Measurements from ENCODE around the gene GALNT1.

GALNT1 gene

DNA sequence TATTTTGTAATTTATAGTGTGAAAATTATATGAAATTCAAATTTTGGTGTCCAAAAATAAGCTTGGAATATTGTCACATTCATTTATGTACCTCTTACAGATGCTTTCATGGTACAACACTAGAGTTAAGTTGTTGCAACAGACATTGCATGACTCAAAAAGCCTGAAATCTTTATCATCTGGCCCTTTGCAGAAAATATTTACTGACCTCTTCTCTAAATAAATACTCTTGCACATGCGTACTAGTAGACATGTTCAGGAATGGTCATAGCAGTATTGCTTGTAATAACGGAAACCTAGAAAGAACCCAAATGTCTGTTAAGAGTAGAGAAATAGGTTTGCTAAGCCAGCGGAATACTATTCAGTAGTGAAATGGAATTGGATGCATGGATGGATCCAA lies 60.4 kb downstream of the GALNT1 start:
- Mint-ChIP-seq H3K4me1 (ENCODE audit: low read depth) (no peaks in the 10 kb centered on the region), H3K9me3 (peaks cover 4% of the 10 kb centered on the region), H3K27me3 (ENCODE audit: low read depth) (no peaks in the 10 kb centered on the region), H3K27ac (no peak overlapping the region), H3K36me3 (ENCODE audit: low read depth) (peaks cover 6% of the 10 kb centered on the region), H3K4me3 (no peak overlapping the region)
- DNase-seq (ENCODE audit: low spot score), result no peak

DNA sequence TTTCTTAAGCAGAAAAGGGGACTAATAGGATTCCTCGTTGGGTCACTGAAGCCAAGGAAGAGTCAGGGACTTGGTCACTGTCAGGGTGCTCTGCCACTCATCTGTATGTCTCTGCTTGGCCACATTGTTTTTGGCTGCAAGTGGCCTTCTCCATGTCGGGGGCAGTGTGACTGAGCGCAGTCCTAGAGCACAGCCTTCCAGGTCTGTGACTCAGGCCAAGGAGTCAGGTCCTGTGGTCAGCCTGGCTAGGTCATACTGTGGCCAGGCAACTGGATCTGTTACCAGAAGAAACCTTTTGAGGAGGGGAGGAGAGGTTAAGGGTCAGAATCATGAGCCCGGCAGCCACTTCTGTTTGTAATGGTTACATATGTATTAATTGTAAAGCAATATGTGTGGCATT lies 61.3 kb downstream of the GALNT1 start:
- no peak overlapping the region for H3K4me3 Mint-ChIP-seq
- no peak for DNase-seq (ENCODE audit: low spot score)
- no peaks in the 10 kb centered on the region for H3K27me3 Mint-ChIP-seq (ENCODE audit: low read depth)
- H3K27ac Mint-ChIP-seq, result no peak overlapping the region
- peaks cover 6% of the 10 kb centered on the region for H3K36me3 Mint-ChIP-seq (ENCODE audit: low read depth)
- H3K4me1 Mint-ChIP-seq (ENCODE audit: low read depth), result no peaks in the 10 kb centered on the region
- H3K9me3 Mint-ChIP-seq, result no peaks in the 10 kb centered on the region

DNA sequence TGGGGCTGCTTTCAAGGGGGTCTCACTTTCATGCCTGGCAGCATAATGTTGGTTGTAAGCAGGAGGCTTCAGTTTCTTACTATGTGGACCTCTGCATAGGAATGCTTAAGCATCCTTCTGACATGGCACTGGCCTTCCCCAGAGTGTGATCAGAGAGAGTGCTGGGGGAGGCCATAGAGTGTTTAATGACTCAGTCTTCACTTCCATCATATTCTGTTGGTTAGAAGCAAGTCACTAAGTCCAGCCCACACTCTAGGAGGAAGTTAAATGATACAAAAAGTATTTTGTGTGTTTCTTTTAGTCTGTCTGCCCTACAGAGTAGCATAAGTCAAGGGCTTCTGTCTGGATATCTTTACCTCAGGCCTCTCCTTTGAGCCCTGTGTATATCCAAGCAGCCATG lies 64.9 kb downstream of the GALNT1 start:
- no peak overlapping the region for H3K27ac Mint-ChIP-seq
- H3K4me3 Mint-ChIP-seq, result no peak overlapping the region
- no peaks in the 10 kb centered on the region for H3K9me3 Mint-ChIP-seq
- no peak for DNase-seq (ENCODE audit: low spot score)
- H3K27me3 Mint-ChIP-seq (ENCODE audit: low read depth), result no peaks in the 10 kb centered on the region
- H3K4me1 Mint-ChIP-seq (ENCODE audit: low read depth), result peaks cover 2% of the 10 kb centered on the region
- H3K36me3 Mint-ChIP-seq (ENCODE audit: low read depth), result peaks cover 3% of the 10 kb centered on the region

DNA sequence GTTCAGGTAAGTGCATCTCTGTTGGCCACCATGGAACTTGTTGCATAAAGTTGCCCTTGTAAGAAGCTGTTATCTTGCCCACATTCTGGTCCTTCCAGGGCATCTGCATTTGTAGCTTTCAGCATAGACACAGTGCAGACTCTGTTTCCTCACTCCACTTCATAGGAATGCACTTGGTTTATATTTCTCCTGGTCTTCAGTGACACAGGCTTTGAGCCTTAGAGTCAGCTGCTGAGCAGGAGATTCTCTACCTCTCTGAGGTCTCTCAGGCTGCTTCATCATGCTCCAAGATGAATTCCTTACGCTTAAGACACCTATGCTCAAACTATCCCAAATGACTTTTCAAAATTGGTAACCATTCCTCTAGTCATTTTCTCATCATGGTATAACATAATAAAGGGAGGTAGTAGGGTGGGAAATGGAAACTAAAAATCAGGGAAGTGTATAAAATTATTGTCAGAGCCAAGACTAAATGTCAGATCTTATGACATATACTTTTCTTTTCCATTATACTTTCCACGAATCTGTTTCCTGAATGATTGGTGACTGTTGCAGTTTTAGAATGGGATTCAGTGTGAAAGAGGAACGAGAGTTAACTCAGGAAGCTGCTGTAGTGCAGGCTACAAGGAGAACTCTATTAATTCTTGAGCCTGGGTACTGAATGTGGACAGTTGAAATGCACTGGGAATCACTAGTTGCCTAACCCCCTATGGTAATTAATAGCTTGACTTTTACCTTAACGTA lies 72.0 kb downstream of the GALNT1 start:
- no peak for DNase-seq (ENCODE audit: low spot score)
- Mint-ChIP-seq H3K4me1 (ENCODE audit: low read depth) (peaks cover 2% of the 10 kb centered on the region), H3K27ac (no peak overlapping the region), H3K4me3 (no peak overlapping the region), H3K27me3 (ENCODE audit: low read depth) (no peaks in the 10 kb centered on the region), H3K9me3 (no peaks in the 10 kb centered on the region), H3K36me3 (ENCODE audit: low read depth) (no peaks in the 10 kb centered on the region)

DNA sequence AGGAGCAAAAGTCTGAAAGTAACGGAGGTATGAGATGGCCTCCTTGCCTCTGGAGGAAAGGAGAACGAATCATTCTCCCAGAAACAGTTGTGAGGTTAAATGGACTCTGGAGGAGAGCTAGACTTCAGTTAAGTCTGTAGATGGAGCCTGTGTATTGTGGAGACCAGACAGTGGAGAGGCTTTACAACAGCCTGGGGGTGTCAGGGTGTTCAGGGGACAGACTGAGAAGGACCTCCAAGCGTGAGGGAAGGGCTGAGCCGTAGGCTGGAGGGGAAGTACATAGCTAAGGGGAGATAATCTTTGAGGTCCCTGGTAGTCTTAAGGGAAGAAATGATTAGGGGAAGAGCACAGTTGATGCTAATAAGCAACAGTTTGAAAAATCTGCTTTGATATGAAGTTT lies 76.6 kb downstream of the GALNT1 start:
- no peaks in the 10 kb centered on the region for H3K4me1 Mint-ChIP-seq (ENCODE audit: low read depth)
- H3K4me3 Mint-ChIP-seq, result no peak overlapping the region
- no peaks in the 10 kb centered on the region for H3K36me3 Mint-ChIP-seq (ENCODE audit: low read depth)
- no peaks in the 10 kb centered on the region for H3K27me3 Mint-ChIP-seq (ENCODE audit: low read depth)
- H3K9me3 Mint-ChIP-seq, result no peaks in the 10 kb centered on the region
- no peak for DNase-seq (ENCODE audit: low spot score)
- no peak overlapping the region for H3K27ac Mint-ChIP-seq

DNA sequence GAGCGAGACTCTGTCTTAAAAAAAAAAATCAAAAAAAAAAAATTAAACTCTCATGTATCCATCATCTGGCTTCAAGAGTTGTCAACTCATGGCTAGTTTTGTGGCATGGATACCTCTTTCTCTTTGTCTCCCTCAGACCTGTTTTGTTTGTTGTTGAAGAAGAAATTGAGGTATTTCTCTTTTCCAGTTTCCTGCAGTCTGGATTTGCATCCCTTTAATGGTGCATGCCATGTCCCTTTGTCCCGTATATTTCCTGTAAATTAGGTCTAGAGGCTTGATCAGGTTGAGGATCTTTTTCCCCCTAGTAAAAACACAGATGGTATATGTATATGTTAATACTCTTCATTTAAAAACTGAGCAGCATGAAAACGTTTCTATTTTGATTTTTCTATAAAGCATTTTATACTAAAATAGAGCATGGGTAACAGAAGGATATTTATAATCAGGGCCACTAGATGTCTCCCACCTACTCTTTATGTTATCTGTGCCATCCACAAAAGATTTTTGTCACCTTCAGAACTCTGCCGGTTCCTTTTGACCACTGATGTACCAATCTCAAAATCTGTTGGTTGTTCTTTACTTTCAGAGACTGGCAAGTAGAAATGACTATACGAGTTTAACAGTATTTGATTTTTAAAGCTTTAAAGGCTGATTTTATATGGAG lies 80.1 kb downstream of the GALNT1 start:
- H3K4me1 Mint-ChIP-seq (ENCODE audit: low read depth), result no peaks in the 10 kb centered on the region
- no peaks in the 10 kb centered on the region for H3K27me3 Mint-ChIP-seq (ENCODE audit: low read depth)
- no peak overlapping the region for H3K4me3 Mint-ChIP-seq
- no peak overlapping the region for H3K27ac Mint-ChIP-seq
- no peaks in the 10 kb centered on the region for H3K9me3 Mint-ChIP-seq
- DNase-seq (ENCODE audit: low spot score), result no peak
- peaks cover 15% of the 10 kb centered on the region for H3K36me3 Mint-ChIP-seq (ENCODE audit: low read depth)

DNA sequence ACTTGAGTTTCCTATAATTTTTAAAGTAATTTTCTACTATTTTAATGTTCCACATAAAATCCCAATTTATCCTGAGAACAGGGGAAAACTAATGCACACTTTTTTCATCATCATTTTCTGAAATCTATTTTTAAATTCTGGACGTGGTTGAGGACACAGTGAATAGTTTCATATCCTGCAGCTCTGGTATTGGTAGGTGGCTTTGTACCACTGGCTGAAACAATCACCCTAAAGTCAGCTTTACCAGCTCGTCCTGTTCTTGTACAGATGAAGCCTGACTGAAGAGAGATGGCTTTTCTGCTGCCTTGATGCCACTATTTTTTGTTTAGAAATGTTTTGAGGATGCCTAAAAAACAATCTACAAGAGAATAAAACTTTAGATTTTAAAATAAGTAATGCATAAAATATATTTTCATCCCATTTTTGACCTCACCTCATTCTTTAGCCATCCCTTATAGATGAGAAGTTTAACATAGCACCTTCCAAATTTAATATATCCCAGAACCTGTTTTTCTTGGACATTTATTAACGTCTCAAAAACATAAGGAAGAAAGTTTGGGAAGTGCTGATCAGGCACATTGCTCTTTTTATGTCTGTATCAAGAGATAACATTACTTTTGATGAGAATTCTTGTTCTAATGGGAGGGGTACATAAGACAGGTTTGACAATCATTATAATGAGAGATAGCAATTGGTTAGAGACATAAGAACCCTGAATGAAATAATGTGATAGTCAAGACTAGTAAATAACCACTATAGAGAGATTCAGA lies 80.9 kb downstream of the GALNT1 start:
- Mint-ChIP-seq H3K27ac (no peak overlapping the region), H3K9me3 (peaks cover 3% of the 10 kb centered on the region), H3K4me3 (no peak overlapping the region), H3K27me3 (ENCODE audit: low read depth) (no peaks in the 10 kb centered on the region), H3K4me1 (ENCODE audit: low read depth) (no peaks in the 10 kb centered on the region), H3K36me3 (ENCODE audit: low read depth) (peaks cover 20% of the 10 kb centered on the region)
- no peak for DNase-seq (ENCODE audit: low spot score)

DNA sequence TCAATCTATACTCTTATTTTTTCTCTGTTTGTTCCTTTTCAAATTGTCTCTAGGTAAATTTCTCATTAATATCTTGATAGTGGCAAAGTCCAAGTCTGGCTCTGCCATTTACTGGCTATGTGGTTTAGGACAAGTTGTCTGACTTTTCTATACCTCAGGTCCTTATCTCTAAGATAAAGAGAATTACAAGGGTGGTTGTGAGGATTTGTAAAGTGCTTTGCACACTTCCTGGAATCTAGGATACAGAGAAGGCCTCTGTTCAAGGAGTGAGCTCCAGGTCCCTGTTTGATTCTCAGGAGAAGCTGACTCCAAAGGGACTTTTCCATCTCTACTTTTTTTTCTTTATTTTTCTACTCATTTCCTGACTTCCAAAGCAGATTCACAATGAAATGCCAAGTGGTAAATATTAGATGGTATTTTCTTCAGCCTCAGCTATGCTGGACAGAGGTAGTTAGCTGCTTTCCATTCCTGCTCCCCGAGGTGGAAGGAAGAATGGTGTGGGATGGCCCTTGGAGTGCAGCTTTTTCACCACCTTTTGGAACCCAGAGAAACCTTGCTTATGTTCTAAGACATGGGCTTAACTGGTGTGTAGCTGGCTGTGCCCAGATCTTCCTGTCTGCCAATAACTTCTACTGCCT lies 90.5 kb downstream of the GALNT1 start:
- H3K9me3 Mint-ChIP-seq, result peaks cover 6% of the 10 kb centered on the region

DNA sequence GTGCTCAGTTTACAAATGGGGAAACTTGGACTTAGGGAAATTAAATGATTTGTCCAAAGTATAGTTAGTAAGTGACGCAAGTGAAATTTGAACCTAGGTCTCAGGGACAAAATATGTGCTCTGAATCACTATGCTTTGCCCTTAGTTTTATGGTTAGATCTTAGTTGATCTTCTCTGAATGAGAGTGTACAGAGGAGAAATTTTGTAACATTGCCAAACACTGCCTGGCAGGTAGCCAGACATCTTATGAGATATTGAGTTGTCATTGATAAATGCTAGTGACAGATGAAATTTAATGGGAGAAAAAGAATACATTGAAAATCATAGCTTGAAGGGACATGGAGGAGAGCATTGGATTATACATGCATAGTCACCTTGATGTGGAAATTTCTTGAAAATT lies 91.4 kb downstream of the GALNT1 start:
- no peak for DNase-seq (ENCODE audit: low spot score)
- H3K36me3 Mint-ChIP-seq (ENCODE audit: low read depth), result peaks cover 3% of the 10 kb centered on the region
- no peak overlapping the region for H3K4me3 Mint-ChIP-seq
- peaks cover 1% of the 10 kb centered on the region for H3K9me3 Mint-ChIP-seq
- H3K27me3 Mint-ChIP-seq (ENCODE audit: low read depth), result no peaks in the 10 kb centered on the region
- no peak overlapping the region for H3K27ac Mint-ChIP-seq
- no peaks in the 10 kb centered on the region for H3K4me1 Mint-ChIP-seq (ENCODE audit: low read depth)

More for the DNA sequence above, 90.5 kb downstream of the GALNT1 start:
- no peaks in the 10 kb centered on the region for H3K4me1 Mint-ChIP-seq (ENCODE audit: low read depth)
- no peak overlapping the region for H3K4me3 Mint-ChIP-seq
- H3K27me3 Mint-ChIP-seq (ENCODE audit: low read depth), result no peaks in the 10 kb centered on the region
- no peak overlapping the region for H3K27ac Mint-ChIP-seq
- peaks cover 10% of the 10 kb centered on the region for H3K36me3 Mint-ChIP-seq (ENCODE audit: low read depth)
- no peak for DNase-seq (ENCODE audit: low spot score)

DNA sequence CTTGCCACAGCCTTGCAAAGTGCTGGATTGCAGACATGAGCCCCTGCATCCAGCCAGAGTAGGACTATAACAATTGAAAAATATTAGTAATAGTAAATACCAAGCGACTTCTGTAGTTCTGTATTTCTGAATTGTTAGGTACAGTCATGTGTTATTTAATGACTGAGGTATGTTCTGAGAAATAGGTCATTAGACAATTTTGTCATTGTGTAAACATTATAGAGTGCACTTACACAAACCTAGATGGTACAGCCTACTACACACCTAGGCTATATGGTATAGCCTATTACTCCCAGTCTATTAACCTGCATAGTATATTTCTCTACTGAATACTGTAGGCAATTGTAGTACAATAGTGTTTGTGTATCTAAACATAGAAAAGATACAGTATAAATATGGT lies 92.1 kb downstream of the GALNT1 start:
- DNase-seq (ENCODE audit: low spot score), result no peak
- Mint-ChIP-seq H3K4me1 (ENCODE audit: low read depth) (no peaks in the 10 kb centered on the region), H3K27me3 (ENCODE audit: low read depth) (no peaks in the 10 kb centered on the region), H3K4me3 (no peak overlapping the region), H3K27ac (no peak overlapping the region), H3K36me3 (ENCODE audit: low read depth) (no peaks in the 10 kb centered on the region), H3K9me3 (no peaks in the 10 kb centered on the region)

DNA sequence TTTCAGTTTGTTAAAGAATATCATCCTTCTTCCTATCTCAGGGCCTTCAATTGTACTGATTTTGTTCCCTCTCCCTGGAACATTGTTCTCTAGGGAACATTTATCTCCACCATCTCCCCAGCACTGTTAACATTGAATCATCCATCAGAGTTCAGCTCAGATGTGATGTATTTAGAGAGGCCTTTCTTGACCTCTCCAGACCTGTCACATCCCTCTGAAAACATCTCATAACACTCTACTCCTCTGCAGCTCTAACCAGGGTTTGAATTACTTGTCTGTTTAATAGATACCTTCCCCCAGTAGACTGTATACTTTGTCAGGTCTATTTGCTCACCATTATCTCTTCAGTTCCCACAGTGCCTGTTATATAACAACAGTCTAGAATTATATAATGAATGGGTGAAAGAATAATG lies 98.6 kb downstream of the GALNT1 start:
- no peaks in the 10 kb centered on the region for H3K27me3 Mint-ChIP-seq (ENCODE audit: low read depth)
- peaks cover 4% of the 10 kb centered on the region for H3K36me3 Mint-ChIP-seq (ENCODE audit: low read depth)
- no peak overlapping the region for H3K4me3 Mint-ChIP-seq
- H3K27ac Mint-ChIP-seq, result no peak overlapping the region
- H3K4me1 Mint-ChIP-seq (ENCODE audit: low read depth), result no peaks in the 10 kb centered on the region
- H3K9me3 Mint-ChIP-seq, result no peaks in the 10 kb centered on the region
- DNase-seq (ENCODE audit: low spot score), result no peak

DNA sequence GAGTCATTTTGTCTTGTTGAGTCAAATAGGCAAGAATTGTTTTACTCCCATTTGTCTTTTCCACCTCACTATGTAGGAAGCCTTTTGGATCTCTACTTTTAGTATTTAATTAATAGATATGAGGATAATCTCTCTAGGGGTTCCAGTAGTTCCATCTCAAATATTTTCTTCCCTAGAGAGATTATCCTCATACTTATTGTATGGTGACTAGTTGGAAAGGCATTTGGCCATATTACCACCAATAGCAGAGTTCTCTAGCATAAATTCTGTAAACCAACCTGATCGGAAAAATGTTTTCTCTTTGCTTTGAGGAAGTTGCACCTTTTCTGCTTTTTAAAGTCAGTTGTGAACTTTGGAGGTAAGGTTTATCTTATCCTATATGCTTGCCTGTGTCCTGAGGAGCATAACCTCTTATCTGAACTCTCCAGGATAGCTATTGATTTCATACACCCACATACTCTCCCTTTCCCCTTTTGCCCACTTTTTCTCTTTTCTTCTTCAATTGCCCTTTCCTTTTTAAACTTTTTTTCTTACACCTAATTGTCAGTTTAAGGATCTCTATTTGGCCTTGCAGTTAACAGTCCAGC lies 100.8 kb downstream of the GALNT1 start:
- Mint-ChIP-seq H3K36me3 (ENCODE audit: low read depth) (peaks cover 4% of the 10 kb centered on the region), H3K4me1 (ENCODE audit: low read depth) (no peaks in the 10 kb centered on the region), H3K27ac (no peak overlapping the region), H3K4me3 (no peak overlapping the region), H3K9me3 (no peaks in the 10 kb centered on the region), H3K27me3 (ENCODE audit: low read depth) (no peaks in the 10 kb centered on the region)
- DNase-seq (ENCODE audit: low spot score), result no peak

DNA sequence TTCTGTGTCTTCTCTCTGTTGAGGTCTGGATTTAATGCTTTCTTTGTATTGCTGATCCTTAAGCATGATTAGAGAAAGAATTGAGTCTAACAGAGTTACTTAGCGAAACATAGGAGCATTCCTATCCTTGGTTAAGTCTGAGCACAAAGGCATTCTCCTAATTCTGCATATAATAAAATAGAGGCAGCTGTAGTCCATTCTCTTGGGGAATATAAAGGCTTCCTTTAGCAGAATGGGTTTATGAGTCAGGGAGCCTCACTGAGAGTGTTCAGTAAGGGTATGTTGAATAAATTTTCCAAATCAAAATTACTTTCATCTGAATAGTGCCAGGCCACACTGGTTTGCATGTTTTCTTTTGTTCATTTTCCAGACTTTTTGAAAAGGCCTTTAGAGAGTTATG lies 101.5 kb downstream of the GALNT1 start:
- Mint-ChIP-seq H3K36me3 (ENCODE audit: low read depth) (peaks cover 4% of the 10 kb centered on the region), H3K27me3 (ENCODE audit: low read depth) (no peaks in the 10 kb centered on the region), H3K4me3 (no peak overlapping the region)

DNA sequence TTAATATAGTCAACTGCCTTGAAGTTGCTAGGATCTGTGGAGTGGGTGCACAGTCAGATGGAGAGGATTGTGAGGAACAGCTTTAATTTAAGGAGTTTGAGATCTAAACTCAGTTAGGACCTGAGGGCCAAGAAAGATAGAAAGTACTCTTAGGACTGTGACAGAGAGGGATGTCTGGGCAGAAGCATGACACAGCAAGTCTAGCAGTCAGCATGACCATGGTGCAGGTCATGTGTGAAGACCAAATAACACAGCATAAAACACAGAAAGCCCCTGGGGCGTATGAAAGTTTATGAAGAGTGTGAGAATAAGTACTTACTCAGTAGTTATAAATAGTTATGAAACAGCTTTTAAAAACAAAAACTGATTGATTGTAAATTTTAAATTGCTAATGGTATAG lies 107.2 kb downstream of the GALNT1 start:
- no peaks in the 10 kb centered on the region for H3K27me3 Mint-ChIP-seq (ENCODE audit: low read depth)
- H3K27ac Mint-ChIP-seq, result no peak overlapping the region
- no peaks in the 10 kb centered on the region for H3K9me3 Mint-ChIP-seq
- H3K4me1 Mint-ChIP-seq (ENCODE audit: low read depth), result no peaks in the 10 kb centered on the region
- no peak for DNase-seq (ENCODE audit: low spot score)
- no peak overlapping the region for H3K4me3 Mint-ChIP-seq
- H3K36me3 Mint-ChIP-seq (ENCODE audit: low read depth), result peaks cover 4% of the 10 kb centered on the region

More for the DNA sequence above, 101.5 kb downstream of the GALNT1 start:
- no peaks in the 10 kb centered on the region for H3K9me3 Mint-ChIP-seq
- H3K4me1 Mint-ChIP-seq (ENCODE audit: low read depth), result no peaks in the 10 kb centered on the region
- no peak overlapping the region for H3K27ac Mint-ChIP-seq
- no peak for DNase-seq (ENCODE audit: low spot score)

All from T-helper 2 cell treated with Interferon-gamma antibody and Interleukin-4, amounts not matched to agents 5 μg/mL and 100 μg/mL, for 36 hours (primary cell).